Activated naive CD4-positive, alpha-beta T cell treated with anti-CD3 and anti-CD28 coated beads, Interleukin-2, amount 50 U/mL, for 16 hours (primary cell): ENCODE measurements around the gene MZF1.

ENCODE experiments used
- DNase-seq: peaks from one replicate; pipeline ENCODE4 v3.0.0-alpha.2; 2020

The MZF1 gene

DNA sequence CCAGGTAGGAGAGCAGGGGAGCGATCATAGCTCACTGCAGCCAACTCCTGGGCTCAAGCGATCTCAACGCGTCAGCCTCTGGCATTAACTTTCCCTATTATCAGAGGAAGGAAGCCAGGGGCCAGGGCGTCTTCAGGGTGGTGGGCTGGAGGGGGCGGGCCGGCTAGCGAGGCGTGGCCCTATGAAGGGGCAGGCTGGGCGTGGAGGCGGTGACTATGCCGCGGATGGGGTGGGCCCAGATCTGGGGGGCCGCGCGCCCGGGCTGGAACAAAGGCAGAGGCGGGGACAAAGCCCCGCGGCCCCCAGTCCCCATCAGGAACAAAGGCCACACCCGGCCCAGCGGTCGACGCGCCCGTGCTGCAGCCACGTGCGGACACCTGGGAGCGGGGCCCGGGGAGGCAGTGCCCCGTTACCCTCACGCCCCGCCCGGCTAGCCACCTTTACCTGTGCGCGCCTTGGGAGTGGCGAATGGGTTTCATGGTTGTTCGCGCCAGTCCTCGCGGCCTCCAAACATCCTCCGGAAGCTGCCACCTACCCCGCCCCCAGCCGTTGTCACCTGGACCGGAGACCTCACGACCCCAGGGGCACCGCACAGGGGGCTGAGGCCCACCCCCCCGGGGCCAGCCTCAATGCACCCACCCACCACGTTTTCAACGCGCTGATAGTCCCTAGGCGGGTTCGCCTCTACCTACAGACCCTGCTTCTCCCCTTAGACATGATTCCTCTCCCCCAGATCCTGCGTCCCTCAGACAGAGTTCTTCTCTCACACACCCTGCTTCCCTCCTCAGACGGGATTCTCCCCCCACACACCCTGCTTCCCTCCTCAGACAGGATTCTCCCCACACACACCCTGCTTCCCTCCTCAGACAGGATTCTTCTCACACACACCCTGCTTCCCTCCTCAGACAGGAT is 34.6 kb downstream of the MZF1 start:
- peak; percentile 51 for DNase-seq

DNA sequence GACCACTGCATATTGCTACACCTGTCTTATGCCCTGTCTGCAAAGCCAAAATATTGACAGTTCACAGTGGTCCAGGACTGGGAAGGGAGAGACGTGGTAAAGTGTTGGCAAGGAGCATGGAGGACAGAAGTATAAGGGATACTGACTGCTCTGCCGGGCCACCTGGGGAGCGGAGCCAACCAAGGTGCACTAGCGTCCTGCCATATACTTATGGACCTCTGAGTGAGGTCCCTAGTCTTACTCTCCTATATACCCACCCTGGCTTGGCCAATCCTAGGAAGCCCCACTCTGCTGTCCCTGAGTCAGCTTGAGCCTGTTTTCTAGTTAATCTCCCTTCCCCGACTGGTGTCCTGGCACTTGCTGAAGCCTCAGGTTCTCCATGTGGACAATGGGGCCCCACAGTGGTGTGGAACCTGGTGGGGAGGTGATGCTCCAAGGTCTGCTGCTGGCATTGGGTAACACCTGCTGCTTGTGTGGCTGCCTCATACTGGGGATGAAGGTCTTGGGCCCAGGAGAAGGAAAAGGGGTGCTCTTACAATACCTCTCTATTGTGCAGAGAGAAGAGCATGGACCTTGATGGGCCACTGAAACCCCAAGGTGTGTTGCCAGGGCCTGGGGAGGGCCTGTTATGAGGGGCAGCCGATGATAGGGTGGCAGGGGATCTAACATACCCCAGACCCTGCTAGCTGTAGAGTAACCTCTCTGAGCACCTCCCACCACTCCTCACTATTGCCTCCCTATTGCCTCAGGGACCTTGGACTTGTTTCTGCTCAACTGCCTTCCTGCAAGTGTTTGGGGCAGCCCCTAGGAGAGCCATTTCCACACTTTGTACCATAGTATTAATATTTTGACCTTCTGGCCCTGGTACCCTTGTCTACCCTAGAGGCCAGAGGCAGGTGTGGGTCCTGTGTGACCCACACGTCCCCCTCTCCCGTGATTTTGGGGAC is 36.0 kb downstream of the MZF1 start:
- DNase-seq, result no peak

DNA sequence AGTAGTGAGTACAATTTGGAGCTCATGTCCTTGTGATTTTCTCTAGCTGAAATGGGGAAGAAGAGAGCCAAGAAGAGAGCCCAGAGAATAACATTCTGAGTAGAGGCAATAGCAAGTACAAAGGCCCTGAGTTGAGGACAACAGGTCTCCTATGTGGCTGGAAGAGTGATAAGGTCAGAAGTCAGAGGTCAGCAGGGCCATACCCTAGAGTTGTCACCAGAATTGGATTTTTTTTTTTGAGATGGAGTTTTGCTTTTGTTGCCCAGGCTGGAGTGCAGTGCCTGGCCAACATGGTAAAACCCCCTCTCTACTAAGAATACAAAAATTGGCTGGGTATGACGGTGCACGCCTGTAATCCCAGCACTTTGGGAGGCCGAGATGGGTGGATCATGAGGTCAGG is 37.3 kb downstream of the MZF1 start:
- DNase-seq, result no peak

DNA sequence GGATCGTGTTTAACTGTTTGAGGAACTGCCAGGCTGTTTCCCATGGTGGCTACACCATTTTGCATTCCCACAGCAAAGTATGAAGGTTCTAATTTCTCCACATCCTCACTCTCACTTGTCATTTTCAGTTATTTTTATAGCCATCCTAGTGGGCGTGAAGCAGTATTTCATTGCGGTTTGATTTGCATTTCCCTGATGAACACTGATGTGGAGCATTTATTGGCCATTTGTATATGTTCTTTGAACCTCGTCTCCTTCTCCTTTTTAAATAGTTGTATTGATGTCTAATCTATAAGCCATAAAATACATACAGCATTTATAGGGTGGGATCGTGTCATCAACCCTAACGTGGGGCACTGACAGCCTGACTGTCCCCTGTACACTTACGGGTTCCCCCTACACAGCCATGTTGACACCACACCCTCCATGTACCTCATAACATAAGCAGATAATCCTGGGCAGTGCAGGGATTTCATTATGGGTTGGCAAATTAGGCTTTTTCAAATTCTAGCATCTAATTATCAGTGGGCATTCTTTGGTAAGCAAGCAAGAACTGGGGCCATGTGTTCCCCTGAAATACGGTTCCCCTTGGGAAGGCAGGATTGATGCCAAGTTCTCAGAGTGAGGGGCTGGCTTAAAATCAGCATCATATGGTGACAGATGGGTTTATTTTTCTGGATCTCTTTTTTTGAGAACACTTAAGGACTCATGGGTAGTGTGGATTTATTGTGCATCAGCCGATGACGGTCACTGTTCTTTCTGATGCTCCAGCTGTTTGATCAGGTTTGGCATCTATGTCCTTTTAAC is 41.9 kb downstream of the MZF1 start:
- DNase-seq, result no peak

DNA sequence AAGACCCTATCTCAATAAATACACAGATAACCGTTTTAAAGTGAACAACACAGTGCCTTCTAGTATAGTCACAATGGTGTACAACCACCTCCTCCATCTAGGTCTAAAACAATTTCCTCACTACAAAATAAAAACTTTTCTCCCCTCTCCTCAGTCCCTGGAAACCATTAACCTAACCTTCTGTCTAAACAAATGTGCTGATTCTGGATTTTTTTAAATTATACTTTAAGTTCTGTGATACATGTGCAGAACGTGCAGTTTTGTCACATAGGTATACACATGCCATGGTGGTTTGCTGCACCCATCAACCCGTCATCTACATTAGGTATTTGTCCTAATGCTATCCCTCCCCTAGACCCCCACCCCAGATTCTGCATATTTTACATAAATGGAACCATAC is 43.7 kb downstream of the MZF1 start:
- no peak for DNase-seq

DNA sequence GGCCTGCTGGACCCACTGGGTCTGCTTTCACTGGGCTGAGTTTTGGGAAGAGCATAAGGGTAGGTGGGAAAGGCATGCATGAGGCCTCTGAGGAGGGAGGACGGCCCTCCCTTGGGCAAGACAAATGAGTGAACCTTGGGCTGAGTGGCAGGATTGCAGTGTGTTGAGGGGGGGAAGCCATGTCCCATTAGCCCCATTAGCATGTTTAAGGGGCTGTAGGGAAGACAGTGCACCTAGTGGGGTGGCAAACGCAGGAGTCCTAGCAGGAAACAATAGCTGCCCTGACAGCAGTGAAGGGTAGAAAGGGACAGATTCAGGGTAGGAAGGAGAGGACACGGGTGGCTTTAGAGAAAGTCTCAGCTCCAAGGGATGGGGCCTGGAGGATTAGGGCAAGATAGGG is 50.4 kb downstream of the MZF1 start:
- no peak for DNase-seq

DNA sequence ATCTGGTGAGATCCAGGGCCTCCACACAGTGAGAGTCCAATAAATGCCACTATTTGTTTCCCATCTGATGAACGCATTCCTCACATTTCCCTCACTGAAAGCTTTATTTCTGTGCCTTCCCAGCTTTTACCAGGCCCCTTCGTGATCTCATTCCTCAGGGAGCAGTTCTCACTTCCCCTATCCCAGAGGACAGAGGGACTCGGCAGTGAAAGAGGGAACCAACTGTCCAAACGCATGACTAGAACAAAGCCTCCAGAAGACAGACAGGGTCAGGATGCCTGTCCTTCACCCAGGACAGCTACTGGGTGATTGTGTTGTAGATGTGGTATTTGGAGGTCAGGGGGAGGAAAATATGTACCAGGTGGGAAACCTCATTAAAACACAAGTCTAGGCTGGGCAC is 51.5 kb downstream of the MZF1 start:
- no peak for DNase-seq

DNA sequence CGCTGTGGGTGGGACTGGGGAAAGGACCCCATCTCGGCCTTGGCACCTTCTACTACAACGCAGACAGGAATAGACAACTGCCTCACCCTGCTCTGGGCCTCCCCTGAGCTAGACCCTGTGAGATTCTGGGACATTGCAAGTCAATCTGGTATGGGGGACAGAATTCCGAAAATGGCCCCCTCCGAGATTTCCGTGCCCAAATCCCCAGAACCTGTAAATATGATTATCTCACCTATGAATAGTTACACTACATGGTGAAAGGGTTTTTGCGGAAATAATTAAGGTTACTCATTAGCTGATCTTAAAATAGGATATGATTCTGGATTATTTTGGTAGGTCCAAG is 52.9 kb downstream of the MZF1 start:
- DNase-seq, result no peak

DNA sequence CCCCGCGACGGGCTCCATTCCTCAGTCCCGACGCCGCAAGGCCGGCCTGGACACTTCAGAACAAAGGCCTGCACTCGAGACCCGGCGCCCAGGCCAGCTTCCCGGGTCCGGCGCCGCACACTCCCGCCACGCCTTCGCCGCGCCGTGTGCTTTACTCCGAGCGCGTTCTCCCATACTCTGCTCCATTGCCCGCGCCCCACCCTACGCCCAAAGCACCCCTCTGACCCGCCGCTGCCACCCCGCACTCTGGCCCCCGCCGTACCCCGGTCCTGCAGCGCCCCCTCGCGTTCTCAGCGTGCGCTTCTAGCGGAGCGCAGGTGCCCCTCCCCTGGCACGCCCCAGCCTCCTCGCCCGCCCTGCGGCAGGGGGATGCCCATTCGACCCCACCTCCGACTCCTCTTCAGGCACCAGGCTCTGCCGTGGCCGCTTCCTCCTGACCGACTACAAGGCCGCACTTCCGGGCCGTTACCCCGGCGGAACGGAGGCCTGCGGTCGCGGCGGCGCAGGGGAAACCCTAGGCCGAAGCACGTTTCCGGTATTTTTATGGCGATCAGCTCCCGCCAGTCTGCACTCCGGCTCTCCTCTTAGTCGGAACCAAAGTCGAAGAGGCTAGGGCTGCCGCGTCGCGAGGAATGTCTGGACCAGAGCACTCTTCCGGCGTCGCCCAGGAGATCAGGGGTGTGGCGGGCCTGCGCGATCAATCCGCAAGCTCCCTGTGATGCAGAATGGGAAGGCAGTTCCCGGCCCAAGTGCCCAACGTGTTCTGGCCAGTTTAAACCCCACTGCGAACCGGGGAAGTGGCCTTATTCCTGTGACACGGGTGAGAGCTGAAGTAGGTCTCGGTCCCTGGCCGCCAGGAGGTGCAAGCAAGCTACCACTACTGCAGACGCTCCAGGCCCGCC is 53.5 kb downstream of the MZF1 start, which contains the start of gene ZBTB45:
Gene ZBTB45, minus strand, starts transcription at position 456 of the 902 bp plus-strand sequence. CDS start 2,137 bp downstream, outside the sequence.
- DNase-seq, result peak; percentile 89

DNA sequence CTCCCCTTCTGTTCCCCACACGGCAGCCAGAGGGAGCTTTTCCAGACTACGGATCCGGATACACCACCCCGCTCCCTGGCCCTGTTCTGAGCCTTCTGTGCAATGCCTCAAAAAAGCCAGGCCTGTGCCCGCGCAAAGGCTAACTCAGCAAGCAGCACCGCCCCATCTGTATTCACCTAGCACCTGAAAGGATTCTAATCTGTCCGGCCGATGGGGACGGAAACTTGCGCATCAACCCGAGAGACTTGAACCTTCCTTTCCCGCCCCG is 54.1 kb downstream of the MZF1 start:
- DNase-seq, result peak; percentile 50

DNA sequence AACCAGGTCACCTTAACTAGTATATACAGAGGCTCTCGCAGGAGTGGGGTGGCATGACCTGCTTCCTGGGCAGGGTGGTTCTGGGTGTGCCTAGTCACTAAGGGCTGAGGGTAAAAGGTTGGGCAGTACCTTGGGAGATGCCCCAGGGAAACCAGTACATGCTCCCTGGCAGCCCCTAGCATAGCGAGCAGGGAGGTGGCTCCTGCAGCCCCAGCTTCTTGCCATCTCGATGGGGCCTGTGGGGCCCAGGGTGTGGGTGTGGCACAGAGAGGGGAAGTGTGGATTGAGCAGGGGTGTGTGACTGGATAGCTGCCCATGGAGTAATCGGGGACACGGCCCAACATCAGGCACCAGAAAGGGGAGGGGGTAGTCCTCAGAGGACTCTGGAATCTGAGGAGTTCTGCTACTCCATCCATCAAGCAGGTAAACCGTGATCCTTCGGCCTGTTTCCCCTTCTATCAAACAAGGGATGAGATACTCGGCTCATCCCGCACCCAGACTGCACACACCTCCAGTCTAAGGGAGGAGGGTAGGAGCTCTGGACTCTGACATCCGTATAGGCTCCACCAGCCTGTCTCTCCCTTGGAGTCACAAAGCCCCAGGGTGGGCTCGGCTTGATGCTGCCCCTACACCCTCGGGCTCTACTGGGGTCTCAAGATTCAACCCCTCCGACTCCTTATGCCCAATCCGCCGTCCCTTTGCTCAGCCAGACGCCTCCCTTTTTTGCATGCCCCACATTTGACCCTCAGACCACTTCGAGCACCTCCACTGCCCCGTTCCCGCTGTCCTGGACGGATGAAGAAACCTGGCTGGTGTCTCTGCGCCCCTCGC is 54.7 kb downstream of the MZF1 start:
- DNase-seq, result no peak

DNA sequence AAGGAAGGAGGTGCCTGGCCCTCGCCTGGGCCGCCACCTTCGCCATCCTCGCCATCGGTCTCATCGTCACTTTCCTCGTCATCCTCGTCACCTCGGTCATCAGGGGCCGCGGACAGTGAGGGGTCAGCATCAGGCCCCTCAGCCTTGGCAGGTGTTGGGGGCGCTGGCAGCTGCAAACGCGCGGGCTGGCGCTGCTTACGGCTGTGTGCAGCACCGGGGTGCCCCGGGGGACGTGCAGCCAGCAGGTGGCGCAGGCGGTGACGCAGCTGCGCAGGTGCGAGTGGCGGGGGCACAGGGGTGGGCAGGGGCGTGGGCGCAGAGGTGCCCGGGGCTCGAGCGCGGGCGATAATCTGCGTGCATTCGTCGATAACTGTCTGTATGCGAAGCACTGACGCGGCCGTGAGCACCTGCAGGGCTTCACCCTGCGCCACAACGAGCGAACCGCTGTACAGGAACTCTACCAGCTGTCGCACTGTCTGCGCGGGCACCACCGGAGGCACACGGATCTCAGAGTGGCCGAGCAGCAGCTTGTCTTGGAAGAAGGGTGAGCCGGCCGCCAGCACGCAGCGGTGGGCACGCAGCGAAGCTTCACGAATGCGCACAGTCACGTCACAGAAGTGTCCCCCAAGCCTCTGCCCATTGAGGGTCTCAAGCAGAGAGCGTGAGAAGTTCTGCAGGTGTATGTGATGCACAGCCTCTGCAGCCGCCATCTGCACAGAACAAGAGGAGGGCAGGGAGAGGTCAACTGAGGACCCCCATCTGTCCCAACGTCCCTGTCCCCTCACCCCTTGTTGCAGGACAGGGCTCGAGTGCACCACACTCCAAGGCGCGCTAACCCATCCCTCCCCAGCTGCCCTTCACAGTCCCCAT is 55.9 kb downstream of the MZF1 start:
- DNase-seq, result no peak

DNA sequence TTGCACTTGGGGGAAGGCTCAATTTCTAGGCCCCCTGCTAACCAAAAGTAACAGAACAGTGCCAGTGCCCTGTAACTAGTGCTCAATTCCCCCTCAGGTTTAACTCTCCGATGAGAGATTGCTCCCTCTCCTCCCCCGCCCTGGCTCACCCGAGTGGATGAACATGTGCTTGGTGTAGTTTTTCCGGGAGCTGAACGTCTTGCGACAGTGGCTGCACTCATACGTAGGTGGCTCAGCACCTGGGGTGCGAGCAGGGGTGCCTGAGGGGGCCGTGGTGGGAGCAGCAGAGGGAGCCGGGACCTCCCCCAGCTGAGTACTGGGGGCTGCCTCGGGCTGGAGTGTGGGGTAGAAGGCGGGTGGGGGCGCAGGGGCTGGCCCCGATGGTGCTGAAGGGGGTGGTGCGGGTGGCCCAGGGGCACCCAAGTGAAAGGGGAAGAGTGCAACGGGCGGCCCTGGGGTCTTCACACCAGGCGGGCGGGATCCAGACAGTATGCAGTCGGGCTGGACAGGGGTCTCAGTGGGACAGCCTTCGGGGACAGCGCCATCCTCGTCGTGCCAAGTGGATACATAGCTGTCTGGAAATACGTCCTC is 56.8 kb downstream of the MZF1 start:
- DNase-seq, result no peak

DNA sequence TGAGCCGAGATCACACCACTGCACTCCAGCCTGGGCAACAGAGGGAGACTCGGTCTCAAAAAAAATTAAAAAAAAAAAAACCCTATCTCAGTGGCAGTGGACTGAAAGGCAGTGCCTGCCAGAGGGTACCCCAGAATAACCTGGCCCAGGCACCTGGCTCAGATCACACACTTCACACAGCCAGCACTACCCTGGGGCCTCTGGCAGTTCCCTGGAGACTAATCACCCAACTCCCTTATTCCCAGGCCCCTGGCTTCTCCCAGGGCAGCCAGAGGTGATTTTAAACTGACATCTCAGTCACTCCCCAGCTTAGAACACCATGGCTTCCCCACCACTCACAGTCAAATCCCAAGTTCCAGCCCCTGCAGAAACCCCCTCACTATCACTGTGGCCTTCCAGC is 57.9 kb downstream of the MZF1 start:
- no peak for DNase-seq

DNA sequence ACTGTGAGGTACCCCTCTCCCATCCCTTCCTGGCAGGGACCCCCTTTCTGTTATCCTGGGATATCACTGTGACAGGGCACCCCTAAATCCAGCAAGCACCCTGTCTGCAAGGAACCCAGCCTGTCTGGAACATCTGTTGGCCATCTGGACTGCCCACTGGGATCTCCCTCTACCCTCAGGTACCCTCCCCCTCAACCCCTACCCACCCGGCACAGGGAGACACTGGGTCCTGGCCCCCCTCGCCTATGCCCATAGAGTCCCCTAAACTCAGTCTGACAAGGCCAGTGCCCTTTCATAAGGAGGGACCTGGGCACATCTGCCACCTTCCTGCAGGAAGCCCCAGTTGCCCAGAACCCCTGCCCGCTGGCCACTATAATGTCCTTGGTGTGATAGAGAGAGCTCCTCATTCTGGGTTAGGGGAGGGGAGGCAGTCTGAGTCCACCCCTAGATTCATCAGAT is 58.5 kb downstream of the MZF1 start:
- no peak for DNase-seq

DNA sequence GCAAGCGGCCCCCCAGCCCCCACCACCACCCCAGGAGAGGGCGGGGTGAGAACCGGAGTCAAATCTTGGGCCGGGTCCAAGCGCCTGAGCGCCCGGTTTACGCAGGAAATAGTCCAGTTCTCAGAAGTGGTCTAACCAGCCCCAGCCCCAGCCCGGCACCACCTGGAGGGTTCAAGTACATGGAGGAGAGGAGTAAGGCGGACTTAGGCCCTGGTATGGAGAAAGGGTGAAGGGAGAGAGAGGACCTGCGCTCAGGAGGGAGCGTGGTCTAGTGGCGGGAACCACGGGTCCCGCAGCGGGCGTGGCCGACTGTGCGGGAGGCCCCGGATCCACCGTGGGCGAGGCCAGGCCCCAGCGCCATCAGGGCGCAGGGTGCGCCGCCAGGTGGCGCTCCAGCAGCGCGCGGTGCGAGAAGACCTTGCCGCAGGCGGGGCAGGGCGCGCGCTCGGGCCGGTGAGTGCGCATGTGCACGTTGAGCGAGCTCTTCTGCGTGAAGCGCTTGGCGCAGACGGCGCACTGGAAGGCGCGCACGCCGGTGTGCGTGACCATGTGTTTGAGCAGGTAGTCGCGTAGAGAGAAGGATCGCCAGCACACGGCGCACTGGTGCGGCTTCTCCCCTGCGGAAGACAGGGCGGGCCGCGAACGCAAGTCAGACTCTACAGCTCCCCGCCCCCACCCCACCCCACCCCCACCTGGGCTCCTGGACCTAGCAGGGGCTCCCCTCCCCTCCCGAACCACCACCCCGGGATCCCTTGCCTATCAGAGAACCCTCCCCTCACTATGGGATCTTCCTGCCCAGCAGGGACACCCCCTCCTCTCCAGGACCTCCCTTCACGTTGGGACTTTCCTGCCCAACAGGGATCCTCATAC is 59.2 kb downstream of the MZF1 start:
- DNase-seq, result peak; percentile 98

DNA sequence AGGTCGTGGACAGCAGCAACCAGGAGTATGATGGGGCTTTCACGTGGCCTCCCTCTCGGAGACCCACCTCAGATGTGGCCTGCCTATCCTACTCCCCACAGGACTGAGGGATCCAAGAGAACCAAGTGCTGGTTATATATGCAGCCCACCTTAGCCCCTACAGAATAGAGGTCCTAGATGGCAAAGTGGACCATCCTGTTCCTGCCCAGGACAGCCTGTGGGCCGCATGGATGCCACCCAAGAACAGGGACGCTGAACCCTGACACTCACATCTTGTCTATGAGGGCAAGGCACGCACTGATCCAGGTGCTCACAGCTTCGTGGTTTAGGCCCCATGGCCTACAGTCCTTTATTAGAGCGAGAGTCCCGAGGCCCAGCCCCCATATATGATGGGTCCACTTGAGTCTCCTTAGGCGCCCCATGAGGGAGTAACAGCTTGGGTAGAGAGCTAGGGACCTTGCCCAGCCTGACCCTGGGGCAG is 59.9 kb downstream of the MZF1 start:
- no peak for DNase-seq
